ENCODE results near the gene FER.

DNA sequence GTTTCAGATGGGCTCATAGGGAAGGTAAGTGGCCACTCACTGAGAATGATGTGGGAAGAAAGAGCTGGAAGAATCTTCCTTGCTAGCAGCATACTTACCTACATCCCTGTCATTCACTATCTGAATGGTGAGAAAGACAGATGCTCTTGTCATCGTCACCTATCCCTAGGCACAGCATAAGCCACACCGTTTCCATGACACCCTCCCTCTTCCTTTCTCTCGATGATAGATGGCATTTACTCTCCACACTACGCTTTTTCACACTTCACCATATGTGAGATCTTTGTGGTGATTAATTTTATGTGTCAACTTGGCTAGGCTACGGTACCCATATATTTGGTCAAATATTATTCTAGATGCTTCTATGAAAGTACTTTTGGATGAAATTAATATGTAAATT, 44.4 kb upstream of the FER start:
- TF ChIP-seq ZNF48 (tag by site-specific recombination; IDR thresholded peaks at IDR 0.05) = no peak
- TF ChIP-seq ZBTB48 (tag by site-specific recombination; IDR thresholded peaks at IDR 0.05) = no peak
- no peak for TF ChIP-seq YY2 (tag by site-specific recombination; IDR thresholded peaks at IDR 0.05)
- TF ChIP-seq ZNF280D (tag by site-specific recombination; IDR thresholded peaks at IDR 0.05) = no peak
- TF ChIP-seq KLF16 (tag by site-specific recombination; IDR thresholded peaks at IDR 0.05) = no peak
